ENCODE results near the gene YIPF1.
"Not testable (repeated sequence)": the region's sequence is repeated elsewhere in the genome, so short reads cannot be mapped to it uniquely, and the experiment has no call there.

Gene YIPF1

DNA sequence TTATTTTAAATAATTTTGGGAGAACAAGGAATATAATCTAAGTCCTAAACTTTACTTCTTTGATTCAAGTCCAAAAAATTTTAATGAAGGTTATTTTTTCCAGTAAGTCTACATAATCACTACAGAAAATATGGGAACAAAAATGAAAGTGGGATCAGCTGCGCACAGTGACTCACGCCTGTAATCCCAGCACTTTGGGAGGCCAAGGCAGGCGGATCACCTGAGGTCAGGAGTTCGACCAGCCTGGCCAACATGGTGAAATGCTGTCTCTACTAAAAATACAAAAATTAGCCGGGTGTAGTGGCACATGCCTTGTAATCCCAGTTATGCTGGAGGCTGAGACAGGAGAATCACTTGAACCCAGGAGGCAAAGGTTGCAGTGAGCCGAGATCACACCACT lies 6.0 kb downstream of the YIPF1 start:
- H3K36me3 ChIP-seq (ENCODE audit: insufficient read depth, low read length); H3K9ac ChIP-seq (ENCODE audit: low read depth, low read length); H3K4me1 ChIP-seq (ENCODE audit: insufficient read depth, low read length); H3K9me3 ChIP-seq (ENCODE audit: control insufficient read depth, insufficient read depth, low read length): not testable (repeated sequence)

DNA sequence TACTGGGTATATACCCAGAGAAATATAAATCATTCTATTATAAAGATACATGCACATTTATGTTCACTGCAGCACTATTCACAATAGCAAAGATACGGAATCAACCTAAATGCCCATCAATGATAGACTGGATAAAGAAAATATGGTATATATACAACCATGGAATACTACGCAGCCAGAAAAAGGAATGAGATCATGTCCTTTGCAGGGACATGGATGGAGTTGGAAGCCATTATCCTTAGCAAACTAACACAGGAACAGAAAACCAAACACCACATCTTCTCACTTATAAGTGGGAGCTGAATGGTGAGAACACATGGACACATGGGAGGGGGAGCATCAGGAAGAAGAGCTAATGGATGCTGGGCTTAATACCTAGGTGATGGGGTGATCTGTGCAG lies 7.7 kb downstream of the YIPF1 start:
- H3K9ac ChIP-seq (ENCODE audit: low read depth, low read length); H3K36me3 ChIP-seq (ENCODE audit: insufficient read depth, low read length); H3K9me3 ChIP-seq (ENCODE audit: control insufficient read depth, insufficient read depth, low read length); H3K4me1 ChIP-seq (ENCODE audit: insufficient read depth, low read length): not testable (repeated sequence)

DNA sequence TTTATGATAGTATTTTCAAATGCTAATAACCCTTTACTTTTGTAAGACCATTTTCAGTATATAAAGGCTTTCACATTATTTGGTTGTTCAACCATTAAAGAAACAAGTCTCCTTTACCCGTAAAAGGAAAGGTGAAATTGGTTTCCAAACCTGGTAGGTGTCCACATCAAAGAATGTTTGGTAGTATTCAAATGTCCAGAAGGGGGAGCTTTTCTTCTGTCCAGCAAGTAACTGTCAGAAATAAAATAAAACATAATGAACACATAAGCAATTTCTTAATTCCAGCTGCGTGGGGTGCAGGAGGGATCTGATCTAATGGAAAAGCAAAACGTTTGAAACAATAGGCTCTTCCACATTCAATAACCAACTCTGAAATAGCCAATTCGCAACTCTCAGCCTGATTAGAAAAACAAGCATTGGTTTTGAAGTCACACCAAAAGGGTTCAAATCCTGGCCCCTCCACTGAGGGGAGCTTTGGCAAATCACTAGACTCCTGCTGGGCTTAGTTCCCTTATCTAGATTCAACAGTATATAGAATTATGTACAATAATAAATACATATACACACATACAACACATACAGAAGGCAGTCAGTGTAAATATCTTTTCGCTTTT lies 11.0 kb downstream of the YIPF1 start:
- Histone ChIP-seq H3K9ac (ENCODE audit: low read depth, low read length) (no peak overlapping the region), H3K4me1 (ENCODE audit: insufficient read depth, low read length) (no peaks in the 10 kb centered on the region), H3K36me3 (ENCODE audit: insufficient read depth, low read length) (peaks cover 7% of the 10 kb centered on the region; the same call in 1 of the 2 replicates), H3K9me3 (ENCODE audit: control insufficient read depth, insufficient read depth, low read length) (no peaks in the 10 kb centered on the region)

DNA sequence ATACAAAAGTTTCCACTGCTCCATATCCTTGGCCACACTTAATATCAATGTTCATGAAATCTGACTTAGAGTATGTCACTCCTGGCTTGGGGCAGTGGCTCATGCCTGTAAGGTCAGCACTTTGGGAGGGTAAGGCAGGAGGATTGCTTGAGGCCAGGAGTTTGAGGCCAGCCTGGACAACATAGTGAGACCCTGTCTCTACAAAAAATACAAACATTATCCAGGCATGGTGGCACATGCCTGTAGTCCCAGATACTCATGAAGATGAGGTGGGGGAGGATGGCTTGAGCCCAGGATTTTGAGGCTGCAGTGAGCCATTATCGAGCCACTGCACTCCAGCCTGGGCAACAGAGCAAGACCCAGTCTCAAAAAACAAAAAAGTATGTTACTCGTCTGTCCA lies 14.4 kb downstream of the YIPF1 start:
- H3K9ac ChIP-seq (ENCODE audit: low read depth, low read length); H3K36me3 ChIP-seq (ENCODE audit: insufficient read depth, low read length); H3K9me3 ChIP-seq (ENCODE audit: control insufficient read depth, insufficient read depth, low read length); H3K4me1 ChIP-seq (ENCODE audit: insufficient read depth, low read length): not testable (repeated sequence)

DNA sequence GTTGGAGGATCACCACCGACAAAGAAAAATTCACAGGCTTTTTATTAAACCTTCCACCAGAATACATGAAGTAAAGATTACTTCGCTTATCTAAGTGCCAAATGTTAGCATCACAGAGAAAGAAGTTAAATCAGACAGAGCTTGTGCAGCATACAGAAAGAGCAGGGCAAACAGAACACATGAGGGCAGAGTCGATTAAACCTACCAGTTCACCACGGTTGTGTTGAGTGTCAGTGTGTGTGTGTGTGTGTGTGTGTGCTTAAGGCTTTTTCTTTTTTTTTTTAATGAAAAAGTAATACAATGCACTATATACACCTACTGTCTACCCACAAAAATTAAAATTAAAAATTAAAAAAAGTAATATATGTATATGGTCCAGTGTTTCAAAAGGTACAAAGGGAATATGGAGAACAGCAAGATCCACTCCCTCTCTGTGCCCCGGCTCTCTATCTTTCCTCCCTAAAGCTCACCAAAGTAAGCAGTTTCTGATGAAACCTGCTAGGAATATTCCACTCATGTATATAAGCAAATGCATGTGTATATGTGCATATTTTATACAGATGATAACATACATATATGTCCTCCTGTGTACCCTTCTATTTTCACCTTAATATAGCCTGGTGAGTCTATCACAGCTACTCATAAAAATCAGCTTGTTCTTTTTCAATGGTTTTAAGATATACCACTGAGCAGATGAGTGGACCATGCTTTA lies 17.7 kb downstream of the YIPF1 start:
- Histone ChIP-seq H3K4me1 (ENCODE audit: insufficient read depth, low read length) (no peaks in the 10 kb centered on the region), H3K9ac (ENCODE audit: low read depth, low read length) (no peak overlapping the region), H3K36me3 (ENCODE audit: insufficient read depth, low read length) (peaks cover under 1% of the 10 kb centered on the region), H3K9me3 (ENCODE audit: control insufficient read depth, insufficient read depth, low read length) (no peaks in the 10 kb centered on the region)

DNA sequence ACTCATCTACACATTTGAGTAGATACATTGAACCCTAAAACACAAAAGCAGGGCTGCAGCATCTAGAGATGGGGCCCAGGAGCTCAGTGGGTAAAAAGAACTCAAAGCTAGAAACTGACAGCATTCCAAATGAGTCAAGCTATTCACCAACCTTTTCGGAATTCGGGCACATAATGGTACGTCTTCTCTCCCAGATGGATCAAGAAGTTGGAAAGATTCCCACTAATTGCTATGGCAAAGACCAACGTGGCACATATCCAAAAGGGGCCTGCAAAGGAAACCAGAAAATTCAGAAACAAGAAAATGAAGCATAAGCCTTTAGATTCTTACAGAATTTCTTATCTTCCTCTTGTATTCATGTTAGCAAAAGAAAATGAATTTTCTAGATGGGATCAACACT lies 18.4 kb downstream of the YIPF1 start:
- Histone ChIP-seq H3K9me3 (ENCODE audit: control insufficient read depth, insufficient read depth, low read length) (no peaks in the 10 kb centered on the region), H3K9ac (ENCODE audit: low read depth, low read length) (no peak overlapping the region), H3K4me1 (ENCODE audit: insufficient read depth, low read length) (no peaks in the 10 kb centered on the region), H3K36me3 (ENCODE audit: insufficient read depth, low read length) (no peaks in the 10 kb centered on the region; the same call in none of the 2 replicates)

DNA sequence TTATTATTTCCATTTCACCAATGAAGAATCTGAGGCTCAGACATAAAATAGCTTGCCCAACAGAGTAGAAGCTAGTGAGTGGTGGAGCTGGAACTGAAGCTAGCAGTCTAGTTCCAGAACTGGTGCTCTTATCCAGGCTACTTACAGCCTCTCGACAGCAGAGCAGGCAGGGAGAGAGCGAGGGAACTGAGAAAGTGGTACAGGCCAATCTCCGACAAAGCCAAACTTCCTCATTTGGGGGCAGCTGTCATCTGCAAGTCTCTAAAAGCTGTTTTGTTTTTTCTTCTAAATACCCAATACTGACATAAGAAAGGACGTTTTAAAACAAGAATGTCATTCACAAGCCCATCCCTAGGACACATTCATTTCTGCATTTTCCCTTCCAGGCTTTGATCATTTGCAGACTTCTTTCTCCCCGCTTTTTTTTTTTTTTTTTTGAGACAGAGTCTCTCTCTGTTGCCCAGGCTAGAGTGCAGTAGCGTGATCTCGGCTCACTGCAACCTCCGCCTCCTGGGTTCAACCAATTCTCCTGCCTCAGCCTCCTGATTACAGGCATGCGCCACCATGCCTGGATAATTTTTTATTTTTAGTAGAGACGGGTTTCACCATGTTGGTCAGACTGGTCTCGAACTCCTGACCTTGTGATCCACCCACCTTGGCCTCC lies 20.0 kb downstream of the YIPF1 start:
- H3K9ac ChIP-seq (ENCODE audit: low read depth, low read length), result no peak overlapping the region
- H3K4me1 ChIP-seq (ENCODE audit: insufficient read depth, low read length), result no peaks in the 10 kb centered on the region
- H3K36me3 ChIP-seq (ENCODE audit: insufficient read depth, low read length), result no peaks in the 10 kb centered on the region; the same call in none of the 2 replicates
- no peaks in the 10 kb centered on the region for H3K9me3 ChIP-seq (ENCODE audit: control insufficient read depth, insufficient read depth, low read length)

DNA sequence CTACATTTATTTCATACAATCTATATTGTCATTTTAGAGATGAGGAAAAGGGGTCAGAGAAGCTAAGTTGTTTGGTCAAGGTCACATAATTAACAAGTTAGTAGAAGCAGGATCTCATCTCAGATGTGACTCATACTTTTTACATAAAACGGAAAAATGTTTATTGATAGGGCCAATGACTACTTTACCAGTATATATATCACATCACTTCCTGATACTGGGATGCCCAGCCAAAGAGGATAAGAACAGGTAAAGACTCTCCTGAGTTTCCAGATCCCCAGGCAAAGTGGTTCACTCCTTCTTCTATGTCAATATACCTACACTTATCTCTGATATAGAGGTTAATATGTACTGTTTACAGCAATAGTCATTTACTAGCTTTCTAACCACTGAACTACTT lies 21.0 kb downstream of the YIPF1 start:
- Histone ChIP-seq H3K4me1 (ENCODE audit: insufficient read depth, low read length) (no peaks in the 10 kb centered on the region), H3K9me3 (ENCODE audit: control insufficient read depth, insufficient read depth, low read length) (no peaks in the 10 kb centered on the region), H3K36me3 (ENCODE audit: insufficient read depth, low read length) (no peaks in the 10 kb centered on the region; the same call in none of the 2 replicates), H3K9ac (ENCODE audit: low read depth, low read length) (no peak overlapping the region)

DNA sequence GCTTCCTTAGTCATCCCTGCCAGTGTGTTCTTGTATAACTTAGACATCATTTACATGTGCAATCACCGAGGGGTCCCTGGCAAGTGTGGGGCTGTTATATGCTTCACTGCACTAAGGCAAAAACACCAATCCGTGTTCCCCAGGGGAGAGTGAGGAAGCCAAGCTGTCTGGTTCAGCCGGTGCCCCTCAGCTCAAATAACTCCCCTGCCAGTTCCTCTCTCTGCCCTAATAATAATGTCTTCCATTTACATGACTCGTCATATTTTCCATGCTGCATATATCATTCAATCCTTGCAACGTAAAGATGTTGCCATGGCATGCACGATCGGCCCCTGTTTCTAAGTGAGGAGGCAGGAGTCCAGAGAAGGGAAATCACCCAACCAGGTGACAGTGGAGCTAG lies 27.1 kb downstream of the YIPF1 start:
- Histone ChIP-seq H3K36me3 (ENCODE audit: insufficient read depth, low read length) (no peaks in the 10 kb centered on the region), H3K4me1 (ENCODE audit: insufficient read depth, low read length) (0 out of 2 replicates have a peak, but pooled peaks cover 4% of the 10 kb centered on the region), H3K9me3 (ENCODE audit: control insufficient read depth, insufficient read depth, low read length) (no peaks in the 10 kb centered on the region), H3K9ac (ENCODE audit: low read depth, low read length) (no peak overlapping the region)

DNA sequence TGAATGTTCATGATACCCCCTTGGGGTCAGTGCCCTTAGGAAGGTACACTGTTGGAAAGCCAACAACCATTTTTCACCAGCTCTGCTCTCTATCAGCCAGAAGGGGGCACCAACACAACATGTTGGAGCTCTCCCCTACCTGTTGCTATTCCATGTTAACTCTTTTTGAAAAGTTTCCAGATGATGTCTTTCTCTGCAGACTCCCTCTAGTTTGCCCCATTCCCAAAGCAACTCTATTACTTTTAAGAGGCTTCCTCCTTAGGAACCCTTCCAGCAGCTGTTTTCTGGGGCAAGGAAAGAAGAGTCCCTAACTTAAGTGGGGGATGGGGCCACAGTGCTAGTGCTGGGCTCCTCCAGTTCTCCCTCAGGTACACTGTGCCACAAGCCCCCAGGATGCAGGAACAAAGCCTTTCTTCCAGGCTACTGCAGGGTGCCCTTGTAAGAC lies 28.6 kb downstream of the YIPF1 start:
- Histone ChIP-seq H3K9ac (ENCODE audit: low read depth, low read length) (no peak overlapping the region), H3K36me3 (ENCODE audit: insufficient read depth, low read length) (no peaks in the 10 kb centered on the region), H3K4me1 (ENCODE audit: insufficient read depth, low read length) (0 out of 2 replicates have a peak, but pooled peaks cover 4% of the 10 kb centered on the region)

DNA sequence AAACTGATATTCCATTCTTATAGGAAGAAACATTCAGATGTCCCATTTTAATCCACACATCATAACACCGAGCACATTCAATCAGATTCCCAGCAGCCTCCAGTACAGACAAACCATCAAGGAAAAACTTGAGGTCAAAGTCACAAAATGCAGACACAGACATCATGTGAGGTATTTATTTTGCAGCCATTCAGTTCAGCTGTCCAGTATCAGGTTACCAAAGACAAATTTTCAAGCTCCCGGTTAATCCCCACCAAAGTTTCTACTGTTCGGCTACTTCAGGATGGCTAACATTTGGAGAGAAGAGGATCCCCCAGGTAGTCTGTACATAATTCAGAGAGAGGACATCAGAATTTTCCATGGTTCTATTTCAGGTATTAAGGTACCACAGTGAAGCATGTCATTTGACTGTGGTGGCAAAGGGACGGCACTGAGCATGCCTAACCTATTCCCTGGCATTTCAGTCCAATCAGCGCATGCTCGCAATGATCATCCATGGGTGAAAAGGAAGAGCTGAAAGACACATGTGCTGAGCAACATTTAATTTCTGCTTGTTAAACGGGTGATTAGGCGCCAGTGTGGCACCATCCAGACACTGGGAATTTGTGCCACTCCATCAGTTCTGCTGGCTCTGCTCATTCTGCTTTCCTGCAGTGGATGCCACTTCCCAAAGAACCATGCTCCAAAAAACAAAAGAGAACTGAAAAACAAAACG lies 37.9 kb downstream of the YIPF1 start:
- Histone ChIP-seq H3K4me1 (ENCODE audit: insufficient read depth, low read length) (no peaks in the 10 kb centered on the region), H3K36me3 (ENCODE audit: insufficient read depth, low read length) (peaks cover 2% of the 10 kb centered on the region; the same call in 1 of the 2 replicates), H3K9me3 (ENCODE audit: control insufficient read depth, insufficient read depth, low read length) (no peaks in the 10 kb centered on the region; the same call in 1 of the 2 replicates), H3K9ac (ENCODE audit: low read depth, low read length) (no peak overlapping the region)

More for the DNA sequence above, 28.6 kb downstream of the YIPF1 start:
- no peaks in the 10 kb centered on the region for H3K9me3 ChIP-seq (ENCODE audit: control insufficient read depth, insufficient read depth, low read length)

DNA sequence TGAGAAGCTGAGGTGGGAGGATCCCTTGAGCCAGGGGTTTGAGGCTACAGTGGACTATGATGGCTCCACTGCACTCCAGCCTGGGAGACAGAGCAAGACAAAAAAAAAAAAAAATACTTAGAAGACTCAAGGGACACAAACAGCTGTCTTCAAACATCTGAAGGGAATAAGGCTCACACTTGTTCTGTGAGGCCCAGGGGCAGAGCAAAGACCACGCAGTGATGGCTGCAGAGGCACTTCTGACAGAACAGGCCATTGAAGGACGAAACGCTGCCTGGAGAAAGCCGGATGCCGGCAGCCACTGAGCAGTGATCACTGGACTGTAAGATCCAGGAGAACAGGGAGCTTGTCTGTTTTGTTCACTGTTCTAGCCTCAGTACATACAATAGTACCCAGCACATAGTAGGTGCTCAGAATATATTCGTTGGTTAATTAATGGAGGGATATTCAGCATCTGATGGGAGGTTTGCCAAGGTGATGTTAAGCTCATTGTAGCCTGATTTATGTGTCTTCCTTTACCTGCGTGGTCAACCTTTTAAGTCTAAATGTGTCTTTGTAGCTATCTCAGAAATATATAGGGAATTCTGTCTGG lies 39.4 kb downstream of the YIPF1 start:
- Histone ChIP-seq H3K9me3 (ENCODE audit: control insufficient read depth, insufficient read depth, low read length) (no peaks in the 10 kb centered on the region; the same call in 1 of the 2 replicates), H3K9ac (ENCODE audit: low read depth, low read length) (no peak overlapping the region)

DNA sequence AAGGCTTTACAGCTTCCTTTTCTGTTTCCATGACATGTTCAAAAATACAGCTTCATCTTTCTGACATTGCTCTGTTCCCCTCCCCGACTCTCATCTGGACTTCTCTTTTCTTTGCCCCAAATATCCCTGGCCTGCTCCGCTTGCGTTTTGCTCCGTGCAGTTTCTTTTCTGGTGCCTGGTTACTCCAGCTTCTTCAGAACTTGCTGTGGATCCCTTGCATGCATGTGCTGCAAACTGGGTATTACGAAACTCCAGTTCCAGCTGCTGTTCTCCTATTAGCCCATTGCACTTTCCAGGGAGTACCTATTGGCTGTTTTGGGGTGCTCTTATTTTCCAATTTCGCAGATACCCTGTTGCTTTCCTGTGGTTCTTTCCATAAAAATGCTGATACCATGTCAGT lies 41.6 kb downstream of the YIPF1 start:
- Histone ChIP-seq H3K9me3 (ENCODE audit: control insufficient read depth, insufficient read depth, low read length) (no peaks in the 10 kb centered on the region; the same call in 1 of the 2 replicates), H3K9ac (ENCODE audit: low read depth, low read length) (no peak overlapping the region), H3K4me1 (ENCODE audit: insufficient read depth, low read length) (no peaks in the 10 kb centered on the region), H3K36me3 (ENCODE audit: insufficient read depth, low read length) (no peaks in the 10 kb centered on the region)

More for the DNA sequence above, 39.4 kb downstream of the YIPF1 start:
- H3K36me3 ChIP-seq (ENCODE audit: insufficient read depth, low read length), result peaks cover 2% of the 10 kb centered on the region; the same call in 1 of the 2 replicates
- H3K4me1 ChIP-seq (ENCODE audit: insufficient read depth, low read length), result no peaks in the 10 kb centered on the region

DNA sequence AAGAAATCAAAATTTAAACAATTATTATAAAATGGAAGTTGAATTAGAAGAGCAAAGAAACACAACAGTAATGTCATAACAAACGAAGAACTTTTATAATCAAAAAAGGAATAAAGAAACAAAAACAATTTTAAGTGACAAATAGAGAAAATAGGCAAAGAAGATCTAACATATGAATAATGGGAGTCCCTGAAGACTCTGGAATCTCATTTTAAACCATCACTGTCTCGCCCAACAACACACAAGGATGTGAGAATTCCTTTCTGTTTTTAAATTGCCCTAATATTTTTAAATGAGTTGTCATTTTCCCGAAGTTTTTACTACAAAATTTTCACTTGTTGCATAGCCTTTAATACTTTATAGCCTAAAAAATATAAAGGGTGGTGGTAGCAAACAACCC lies 47.2 kb downstream of the YIPF1 start:
- Histone ChIP-seq H3K9me3 (ENCODE audit: control insufficient read depth, insufficient read depth, low read length) (peaks cover 4% of the 10 kb centered on the region; the same call in 1 of the 2 replicates), H3K36me3 (ENCODE audit: insufficient read depth, low read length) (no peaks in the 10 kb centered on the region), H3K4me1 (ENCODE audit: insufficient read depth, low read length) (no peaks in the 10 kb centered on the region), H3K9ac (ENCODE audit: low read depth, low read length) (no peak overlapping the region)
